BLaER1 (cell line): Measurements from ENCODE around the gene SLC19A1.

Experiments
- H3K27ac ChIP-seq: shearing (Covaris generic); formaldehyde crosslinking; 2 replicates; pipeline ENCODE4 v1.8.1; 2022
- H3K27me3 ChIP-seq: shearing (Covaris generic); formaldehyde crosslinking; 2 replicates; pipeline ENCODE4 v1.8.1; 2022
- H3K36me3 ChIP-seq: shearing (Covaris generic); formaldehyde crosslinking; 2 replicates; pipeline ENCODE4 v1.8.1; 2022
- H3K4me1 ChIP-seq: shearing (Covaris generic); formaldehyde crosslinking; 2 replicates; pipeline ENCODE4 v1.8.1; 2022
- H3K4me2 ChIP-seq: shearing (Covaris generic); formaldehyde crosslinking; 2 replicates; pipeline ENCODE4 v1.8.1; 2022
- H3K4me3 ChIP-seq: shearing (Covaris generic); formaldehyde crosslinking; 2 replicates; pipeline ENCODE4 v1.8.1; 2022
- H3K9ac ChIP-seq: shearing (Covaris generic); formaldehyde crosslinking; 2 replicates; pipeline ENCODE4 v1.8.1; 2022
- H3K9me3 ChIP-seq: shearing (Covaris generic); formaldehyde crosslinking; 2 replicates; pipeline ENCODE4 v1.8.1; 2022
- H4K20me1 ChIP-seq: shearing (Covaris generic); formaldehyde crosslinking; 2 replicates; pipeline ENCODE4 v1.8.1; 2022
- Cebpa-rat ChIP-seq: shearing (Covaris generic); IDR thresholded peaks from 2 replicates; pipeline ENCODE4 v1.8.1; 2022

SLC19A1 gene

DNA sequence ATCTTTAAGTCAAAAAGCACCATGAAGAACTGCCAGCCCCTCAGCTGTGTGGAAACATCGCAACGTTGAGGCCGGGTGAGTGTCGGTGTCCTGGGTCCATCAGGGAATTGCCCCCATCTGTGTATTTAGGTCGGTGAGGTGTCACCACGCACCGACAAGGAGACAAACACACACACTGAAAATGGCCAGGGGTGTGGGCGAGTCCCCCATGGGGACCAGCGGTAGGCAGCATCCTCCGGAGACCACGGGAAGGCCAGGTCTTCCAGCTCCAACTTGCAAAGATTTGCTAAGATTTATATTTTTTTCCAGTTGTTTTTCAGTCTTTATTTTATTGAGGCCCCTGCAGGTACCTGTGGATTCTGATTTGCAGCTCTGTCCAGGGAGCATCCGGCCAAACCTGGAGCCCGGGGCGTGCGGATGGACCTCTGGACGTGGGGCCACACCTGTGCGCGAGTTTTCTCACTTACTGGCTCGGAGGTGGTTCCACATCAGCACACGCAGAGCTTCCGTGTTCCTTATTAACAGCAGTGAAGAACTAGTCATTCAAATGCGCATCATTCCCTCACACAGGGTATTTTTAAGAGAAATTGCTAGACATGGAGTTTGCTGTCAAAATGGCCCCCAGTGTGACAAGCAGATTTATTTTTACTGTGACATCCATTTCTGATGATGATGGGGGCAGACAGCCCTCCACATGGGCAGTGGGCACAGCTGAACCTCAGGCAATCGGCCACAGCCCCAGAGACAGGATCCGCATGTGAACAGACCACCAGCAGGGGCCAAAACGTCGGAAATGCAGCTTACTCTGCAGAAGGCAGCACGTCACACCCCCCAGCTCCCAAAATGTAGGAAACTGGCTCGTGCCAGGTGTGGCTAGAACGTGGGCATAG lies 17.2 kb upstream of the SLC19A1 start:
- Histone ChIP-seq H3K27me3 (no peaks in the 10 kb centered on the region), H3K4me3 (no peak overlapping the region), H3K36me3 (no peaks in the 10 kb centered on the region), H3K9me3 (peaks cover 17% of the 10 kb centered on the region), H3K4me1 (peaks cover 26% of the 10 kb centered on the region), H3K9ac (no peak overlapping the region), H3K27ac (no peak overlapping the region), H3K4me2 (no peak overlapping the region), H4K20me1 (no peaks in the 10 kb centered on the region)
- TF ChIP-seq Cebpa-rat = no peak

DNA sequence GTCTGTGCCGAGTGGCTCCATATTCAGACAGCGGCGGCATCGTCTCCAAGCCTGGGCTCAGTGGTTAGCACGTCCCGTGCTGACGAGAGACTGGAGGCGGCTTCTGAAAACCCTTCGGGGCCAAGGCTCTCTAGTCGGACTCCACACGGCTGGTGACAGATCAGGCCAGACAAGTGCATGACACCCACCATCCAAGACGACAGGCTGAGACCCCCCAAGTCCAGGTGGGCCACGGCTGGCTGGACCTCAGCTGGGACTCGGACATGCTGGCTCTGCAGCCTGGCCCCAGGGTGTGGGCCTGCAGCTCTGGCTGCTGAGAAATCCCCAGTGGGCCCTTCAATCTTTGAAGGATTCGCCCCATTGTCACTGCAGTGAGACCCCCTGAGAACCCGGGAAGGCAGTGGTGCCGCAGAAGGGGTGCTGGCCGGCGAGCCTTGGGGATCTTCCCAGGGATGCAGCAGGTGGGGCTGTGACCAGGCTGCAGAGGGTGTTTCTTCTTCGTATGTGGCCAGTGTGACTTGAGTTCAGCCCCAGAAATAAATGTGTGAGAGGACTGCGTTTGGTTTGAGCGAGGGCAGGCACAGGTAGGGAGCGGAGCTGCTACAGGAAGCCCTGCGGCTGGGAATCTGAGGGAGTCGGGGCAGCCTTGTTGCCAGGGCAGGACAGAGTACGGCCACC lies 15.9 kb upstream of the SLC19A1 start:
- TF ChIP-seq Cebpa-rat = no peak
- Histone ChIP-seq H3K4me3 (no peak overlapping the region), H4K20me1 (no peaks in the 10 kb centered on the region), H3K4me1 (peaks cover 29% of the 10 kb centered on the region), H3K36me3 (no peaks in the 10 kb centered on the region), H3K4me2 (no peak overlapping the region), H3K27ac (no peak overlapping the region), H3K9ac (no peak overlapping the region), H3K9me3 (peaks cover 8% of the 10 kb centered on the region), H3K27me3 (no peaks in the 10 kb centered on the region)

DNA sequence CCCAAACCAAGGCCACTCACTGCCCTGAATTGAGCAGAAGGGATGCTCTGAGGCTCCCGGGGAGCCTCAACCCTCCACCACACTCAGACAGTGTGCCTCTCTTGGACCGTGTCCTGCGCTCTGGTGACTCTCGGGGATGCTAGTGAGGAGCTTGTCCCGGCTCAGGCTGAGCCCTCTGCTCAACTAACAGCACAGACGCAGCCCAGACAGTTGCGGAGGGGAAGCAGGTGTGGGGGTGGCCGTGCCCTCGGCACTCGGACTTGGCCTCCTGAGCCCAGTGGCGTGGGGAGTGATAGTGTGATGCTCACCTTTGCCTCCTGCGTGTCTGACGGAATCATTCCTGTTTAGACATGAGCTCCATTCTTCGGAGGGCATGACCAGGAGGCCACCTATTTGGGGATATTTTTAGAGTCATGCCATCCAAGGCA lies 15.4 kb upstream of the SLC19A1 start:
- no peak for TF ChIP-seq Cebpa-rat
- H3K36me3 ChIP-seq = no peaks in the 10 kb centered on the region
- H3K27me3 ChIP-seq = no peaks in the 10 kb centered on the region
- peaks cover 3% of the 10 kb centered on the region for H3K9me3 ChIP-seq
- no peaks in the 10 kb centered on the region for H4K20me1 ChIP-seq
- H3K27ac ChIP-seq = no peak overlapping the region
- H3K9ac ChIP-seq = no peak overlapping the region
- H3K4me1 ChIP-seq = peaks cover 34% of the 10 kb centered on the region
- H3K4me3 ChIP-seq = no peak overlapping the region
- H3K4me2 ChIP-seq = no peak overlapping the region

DNA sequence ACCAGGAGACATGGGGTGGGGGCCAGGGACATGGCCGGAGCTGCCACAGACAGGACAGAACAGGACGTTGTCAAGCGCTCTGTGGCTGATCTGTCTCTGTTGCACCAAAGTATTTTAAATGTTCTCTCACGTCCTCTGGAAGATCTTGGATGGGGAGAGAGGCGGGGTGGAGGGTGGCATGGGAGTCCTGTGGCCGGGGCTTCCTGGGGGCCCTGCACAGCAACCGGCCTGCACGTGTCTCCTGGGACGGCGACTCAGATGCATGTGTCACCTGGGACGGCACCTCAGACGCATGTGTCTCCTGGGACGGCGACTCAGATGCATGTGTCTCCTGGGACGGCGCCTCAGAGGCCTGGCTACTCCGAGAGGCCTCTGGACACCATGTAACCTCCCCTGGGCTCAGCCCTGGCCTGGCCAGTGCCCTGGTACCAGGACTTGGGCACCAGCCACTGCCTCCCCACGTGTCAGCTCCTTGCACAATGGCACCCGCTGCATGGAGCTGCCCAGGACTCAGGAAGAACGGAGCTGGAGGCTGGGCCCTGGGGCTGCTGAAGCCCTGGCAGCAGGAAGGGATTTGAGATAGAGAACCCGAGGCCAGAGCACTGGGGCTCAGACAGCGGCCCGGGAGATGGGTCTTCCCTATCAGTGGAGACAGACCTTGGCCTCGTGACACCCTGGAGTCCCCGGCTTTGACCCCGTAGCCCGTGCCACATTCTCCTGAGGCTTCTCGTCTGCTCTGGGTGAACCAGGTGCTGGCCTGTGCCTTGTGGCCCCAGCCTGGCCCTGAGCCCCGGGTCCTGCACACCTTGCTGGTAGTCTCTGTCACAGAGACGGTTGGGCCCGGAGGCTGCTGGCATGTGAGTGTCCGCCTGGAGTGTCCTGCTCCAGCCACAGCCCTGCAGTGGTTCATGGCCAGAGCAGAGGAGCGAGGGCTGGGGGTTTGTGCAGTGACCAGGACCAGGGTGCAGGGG lies 14.7 kb upstream of the SLC19A1 start:
- peaks cover 41% of the 10 kb centered on the region for H3K4me1 ChIP-seq
- H3K4me3 ChIP-seq = no peak overlapping the region
- no peaks in the 10 kb centered on the region for H3K9me3 ChIP-seq
- H3K27me3 ChIP-seq = no peaks in the 10 kb centered on the region
- H3K4me2 ChIP-seq = peak overlapping the region; percentile 94
- no peak overlapping the region for H3K27ac ChIP-seq
- no peak for TF ChIP-seq Cebpa-rat
- H3K9ac ChIP-seq = peak overlapping the region; percentile 50; the same call in 1 of the 2 replicates
- H3K36me3 ChIP-seq = no peaks in the 10 kb centered on the region
- H4K20me1 ChIP-seq = no peaks in the 10 kb centered on the region

DNA sequence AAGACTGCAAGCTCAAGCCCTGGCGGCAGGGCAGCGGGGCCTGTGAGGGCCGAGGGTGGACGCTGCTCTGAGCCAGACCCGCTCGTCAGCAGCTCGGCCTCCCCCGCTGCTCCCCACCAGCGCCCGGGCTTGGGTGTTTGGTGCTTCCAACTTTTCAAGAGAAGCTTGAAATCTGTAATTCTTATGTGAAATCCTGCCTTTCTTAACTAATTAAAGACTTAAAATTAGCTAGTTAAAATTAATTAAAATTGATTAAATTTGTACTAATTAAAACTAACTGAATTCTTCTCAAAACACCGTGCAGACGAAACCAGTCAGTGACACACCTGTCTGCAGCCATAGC lies 14.0 kb upstream of the SLC19A1 start:
- H3K9ac ChIP-seq = peak overlapping the region; percentile 50
- no peak for TF ChIP-seq Cebpa-rat
- peak overlapping the region; percentile 94 for H3K4me2 ChIP-seq
- no peaks in the 10 kb centered on the region for H3K36me3 ChIP-seq
- H3K4me3 ChIP-seq = peak overlapping the region; percentile 64
- no peaks in the 10 kb centered on the region for H3K27me3 ChIP-seq
- peak overlapping the region; percentile 81 for H3K27ac ChIP-seq
- peaks cover 48% of the 10 kb centered on the region for H3K4me1 ChIP-seq
- no peaks in the 10 kb centered on the region for H4K20me1 ChIP-seq
- H3K9me3 ChIP-seq = no peaks in the 10 kb centered on the region

DNA sequence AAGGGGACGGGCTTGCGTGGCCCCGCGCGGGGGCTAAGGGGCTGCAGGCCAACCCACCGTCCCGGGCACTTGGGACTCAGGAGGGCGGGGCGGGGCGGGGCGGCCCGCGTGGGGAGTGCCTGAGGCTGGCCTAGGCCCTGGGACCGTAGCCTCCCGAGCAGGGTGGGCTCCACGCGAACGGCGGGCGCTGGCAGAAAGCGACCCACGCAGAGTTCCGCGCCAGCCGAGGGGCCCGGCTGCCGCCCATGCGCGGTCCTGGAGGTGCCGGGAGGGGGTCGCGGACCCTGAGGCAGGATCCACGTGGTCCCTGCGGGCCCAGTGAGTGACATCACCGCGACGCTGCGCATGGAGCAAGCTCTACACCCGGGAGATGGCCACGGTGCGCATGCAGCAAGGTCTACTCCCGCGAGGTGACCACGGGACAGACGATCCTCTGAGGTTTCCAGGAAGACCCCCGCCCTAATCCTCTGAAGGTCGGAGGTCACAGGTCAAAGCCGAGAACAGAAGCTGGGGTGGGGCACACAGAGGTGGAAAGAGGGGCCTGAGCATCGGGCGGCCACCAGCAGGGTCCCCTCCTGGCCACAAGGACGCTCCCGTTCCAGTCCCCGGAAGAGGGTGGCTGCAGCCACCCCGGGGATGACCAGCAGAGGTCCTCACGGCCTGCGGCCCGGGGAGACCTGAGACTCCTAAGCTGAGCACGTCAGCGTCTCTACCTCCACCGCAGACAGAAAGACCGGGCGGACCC lies 13.5 kb upstream of the SLC19A1 start:
- Histone ChIP-seq H3K36me3 (no peaks in the 10 kb centered on the region), H3K4me3 (peak overlapping the region; percentile 64), H3K9ac (peak overlapping the region; percentile 50), H3K4me1 (peaks cover 52% of the 10 kb centered on the region), H3K9me3 (no peaks in the 10 kb centered on the region), H3K4me2 (peak overlapping the region; percentile 94), H3K27ac (peak overlapping the region; percentile 81), H3K27me3 (no peaks in the 10 kb centered on the region), H4K20me1 (no peaks in the 10 kb centered on the region)
- no peak for TF ChIP-seq Cebpa-rat

DNA sequence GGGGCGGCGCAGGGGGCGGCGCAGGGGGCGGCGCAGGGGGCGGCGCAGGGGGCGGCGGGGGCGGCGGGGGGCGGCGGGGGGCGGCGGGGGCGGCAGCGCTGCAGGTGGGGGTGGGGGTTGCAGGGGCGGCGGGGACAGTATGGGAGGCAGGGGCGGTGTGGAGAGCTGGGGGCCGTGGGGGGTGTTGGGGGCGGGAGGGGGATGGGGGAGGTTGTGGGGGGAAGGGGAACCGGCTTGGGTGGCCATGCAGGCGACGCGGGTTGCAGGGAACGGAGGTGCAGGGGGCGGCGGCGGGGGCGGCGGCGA lies 13.0 kb upstream of the SLC19A1 start:
- H3K9ac ChIP-seq = no peak overlapping the region
- H3K9me3 ChIP-seq = no peaks in the 10 kb centered on the region
- peaks cover 55% of the 10 kb centered on the region for H3K4me1 ChIP-seq
- no peaks in the 10 kb centered on the region for H3K36me3 ChIP-seq
- H3K27ac ChIP-seq = no peak overlapping the region
- H3K27me3 ChIP-seq = no peaks in the 10 kb centered on the region
- H4K20me1 ChIP-seq = no peaks in the 10 kb centered on the region
- TF ChIP-seq Cebpa-rat = no peak
- peak overlapping the region; percentile 94 for H3K4me2 ChIP-seq
- peak overlapping the region; percentile 64 for H3K4me3 ChIP-seq

DNA sequence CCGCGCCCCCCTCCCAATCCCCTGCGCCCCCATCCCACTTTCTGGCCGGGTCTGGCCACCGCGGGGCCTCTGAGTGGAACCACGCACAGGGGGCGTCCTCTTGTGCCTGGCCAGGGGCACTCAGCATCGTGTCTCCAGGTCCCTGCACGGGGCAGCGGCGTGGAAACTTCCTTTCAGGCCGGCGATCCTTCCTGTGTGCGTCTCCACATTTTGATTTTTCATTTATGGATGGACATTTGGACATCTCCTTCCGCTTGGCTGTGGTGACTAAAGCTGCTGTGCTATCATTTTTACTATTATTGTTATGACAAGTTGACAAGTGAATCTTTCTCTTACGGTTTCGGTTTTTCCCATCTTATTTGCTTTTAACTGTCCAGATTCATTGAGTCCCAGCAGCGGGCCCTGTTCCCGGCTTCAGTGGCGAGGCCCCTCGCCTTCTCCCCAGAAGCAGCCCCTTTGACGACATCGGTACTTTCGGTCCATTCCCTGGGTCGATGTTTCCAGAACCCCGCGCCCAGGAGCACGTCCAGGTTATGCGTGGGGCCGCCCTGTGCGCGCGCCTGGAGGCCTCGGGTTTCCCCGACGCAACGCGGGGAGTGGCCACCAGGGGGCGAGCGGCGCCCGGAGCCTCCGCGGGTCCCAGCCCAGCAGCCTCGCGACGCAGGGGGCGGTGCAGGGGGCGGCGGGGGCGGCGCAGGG lies 12.4 kb upstream of the SLC19A1 start:
- H3K4me2 ChIP-seq = peak overlapping the region; percentile 86
- H3K9me3 ChIP-seq = no peaks in the 10 kb centered on the region
- TF ChIP-seq Cebpa-rat = no peak
- peaks cover 61% of the 10 kb centered on the region for H3K4me1 ChIP-seq
- H3K36me3 ChIP-seq = no peaks in the 10 kb centered on the region
- H3K4me3 ChIP-seq = peak overlapping the region; percentile 67
- no peaks in the 10 kb centered on the region for H3K27me3 ChIP-seq
- peak overlapping the region; percentile 77 for H3K9ac ChIP-seq
- peak overlapping the region; percentile 53 for H3K27ac ChIP-seq
- no peaks in the 10 kb centered on the region for H4K20me1 ChIP-seq
